Measurements from ENCODE around the gene CGB1.
"Not testable (repeated sequence)": the region's sequence is repeated elsewhere in the genome, so short reads cannot be mapped to it uniquely, and the experiment has no call there.

DNA sequence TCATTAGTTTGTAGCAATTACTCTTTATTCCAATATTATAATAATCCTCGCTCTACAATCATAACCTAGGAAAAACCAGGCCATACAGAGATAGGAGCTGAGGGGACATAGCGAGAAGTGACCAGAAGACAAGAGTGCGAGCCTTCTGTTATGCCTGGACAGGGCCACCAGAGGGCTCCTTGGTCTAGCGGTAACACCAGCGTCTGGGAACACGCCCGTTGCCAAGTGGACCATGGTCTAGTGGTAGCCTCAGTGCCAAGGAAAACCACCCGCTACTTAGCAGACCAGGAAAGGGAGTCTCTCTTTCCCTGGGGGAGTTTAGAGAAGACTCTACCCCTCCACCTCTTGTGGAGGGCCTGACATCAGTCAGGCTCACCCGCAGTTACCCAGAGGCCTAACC is 38.2 kb upstream of the CGB1 start:
- TF ChIP-seq, protein P1, sequence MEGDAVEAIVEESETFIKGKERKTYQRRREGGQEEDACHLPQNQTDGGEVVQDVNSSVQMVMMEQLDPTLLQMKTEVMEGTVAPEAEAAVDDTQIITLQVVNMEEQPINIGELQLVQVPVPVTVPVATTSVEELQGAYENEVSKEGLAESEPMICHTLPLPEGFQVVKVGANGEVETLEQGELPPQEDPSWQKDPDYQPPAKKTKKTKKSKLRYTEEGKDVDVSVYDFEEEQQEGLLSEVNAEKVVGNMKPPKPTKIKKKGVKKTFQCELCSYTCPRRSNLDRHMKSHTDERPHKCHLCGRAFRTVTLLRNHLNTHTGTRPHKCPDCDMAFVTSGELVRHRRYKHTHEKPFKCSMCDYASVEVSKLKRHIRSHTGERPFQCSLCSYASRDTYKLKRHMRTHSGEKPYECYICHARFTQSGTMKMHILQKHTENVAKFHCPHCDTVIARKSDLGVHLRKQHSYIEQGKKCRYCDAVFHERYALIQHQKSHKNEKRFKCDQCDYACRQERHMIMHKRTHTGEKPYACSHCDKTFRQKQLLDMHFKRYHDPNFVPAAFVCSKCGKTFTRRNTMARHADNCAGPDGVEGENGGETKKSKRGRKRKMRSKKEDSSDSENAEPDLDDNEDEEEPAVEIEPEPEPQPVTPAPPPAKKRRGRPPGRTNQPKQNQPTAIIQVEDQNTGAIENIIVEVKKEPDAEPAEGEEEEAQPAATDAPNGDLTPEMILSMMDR (IDR thresholded peaks at IDR 0.05), result peak; percentile 53 to 66
- TF ChIP-seq POLR2A (IDR thresholded peaks at IDR 0.05), result not testable (repeated sequence)

Data from suprapubic skin (tissue), 3 donors.